IMR-90 (cell line): ENCODE results near the gene RNF141. TPM values are rescaled to one million over a fixed set of nuclear protein-coding genes. Genes with fewer than 3 reads are reported as not detected.

Experiments used
- ATAC-seq: fragments of 200-7000 bp; cut with Tn5 transposase; 2 replicates; pipeline ENCODE4 v1.9.1; 2020; ENCODE audit warnings: low read depth, mild to moderate bottlenecking, moderate library complexity
- BruUV-seq: library from RNA; stranded (reverse); fragments of 400-500 nt; replicated peaks from 2 replicates; lab custom pipeline; 2021; lab: Mats Ljungman, UMichigan
- CTCF ChIA-PET: fragments of 300-600 bp; formaldehyde crosslinking; extraction: SDS; loops from one replicate; lab custom pipeline; 2021; ENCODE audit warnings: antibody characterized with exemption; lab: Yijun Ruan, JAX
- POLR2A ChIA-PET: fragments of 300-600 bp; sonication (Branson Sonifier 250); formaldehyde crosslinking; loops from one replicate; lab custom pipeline; 2022; ENCODE audit warnings: antibody characterized with exemption; ENCODE audit not compliant: unreplicated experiment; lab: Charles Lee
- DNase-seq: peaks from one replicate; pipeline ENCODE4 v3.0.0; 2013
- H2AFZ ChIP-seq: replicated peaks from 2 replicates; pipeline ENCODE3; 2013; ENCODE audit warnings: low read length, mild to moderate bottlenecking; ENCODE audit not compliant: poor library complexity
- H2AK5ac ChIP-seq: 2 replicates; pipeline ENCODE4 v1.6.1; 2013; ENCODE audit warnings: low read depth, low read length, inconsistent platforms
- H2AK9ac ChIP-seq: replicated peaks from 2 replicates; pipeline ENCODE3; 2013; ENCODE audit warnings: mild to moderate bottlenecking, low read depth, low read length, moderate library complexity; ENCODE audit not compliant: poor library complexity
- H2BK120ac ChIP-seq: 2 replicates; pipeline ENCODE4 v1.6.1; 2013; ENCODE audit warnings: low read depth, low read length, inconsistent platforms
- H2BK15ac ChIP-seq: 3 replicates; pipeline ENCODE4 v1.6.1; 2013; ENCODE audit warnings: low read depth, low read length, inconsistent platforms
- H2BK20ac ChIP-seq: 2 replicates; pipeline ENCODE4 v1.6.1; 2013; ENCODE audit warnings: low read depth, mild to moderate bottlenecking, inconsistent platforms, low read length, moderate library complexity
- H2BK5ac ChIP-seq: 2 replicates; pipeline ENCODE4 v1.6.1; 2013; ENCODE audit warnings: mild to moderate bottlenecking, low read depth, low read length, inconsistent platforms; ENCODE audit not compliant: poor library complexity, severe bottlenecking
- H3K14ac ChIP-seq: replicated peaks from 2 replicates; pipeline ENCODE4 v1.6.1; 2013; ENCODE audit warnings: low read depth, low read length, inconsistent platforms
- H3K18ac ChIP-seq: 2 replicates; pipeline ENCODE4 v1.6.1; 2013; ENCODE audit warnings: low read depth, low read length, control low read depth
- H3K23ac ChIP-seq: 2 replicates; pipeline ENCODE4 v1.6.1; 2013; ENCODE audit warnings: low read depth, low read length, inconsistent platforms
- H3K27ac ChIP-seq: 2 replicates; pipeline ENCODE4 v1.5.1; 2013; ENCODE audit warnings: mild to moderate bottlenecking, control low read depth, low read length; ENCODE audit not compliant: insufficient read depth
- H3K27me3 ChIP-seq: 2 replicates; pipeline ENCODE4 v1.6.1; 2013; ENCODE audit warnings: low read length; ENCODE audit not compliant: control insufficient read depth, insufficient read depth
- H3K36me3 ChIP-seq: 2 replicates; pipeline ENCODE4 v1.6.1; 2013; ENCODE audit warnings: low read length, mixed read lengths; ENCODE audit not compliant: control insufficient read depth, insufficient read depth
- H3K4ac ChIP-seq: 2 replicates; pipeline ENCODE4 v1.6.1; 2013; ENCODE audit warnings: low read depth, low read length, inconsistent platforms
- H3K4me1 ChIP-seq: 2 replicates; pipeline ENCODE4 v1.6.1; 2013; ENCODE audit warnings: low read length, mixed read lengths; ENCODE audit not compliant: control insufficient read depth, insufficient read depth
- H3K4me2 ChIP-seq: 2 replicates; pipeline ENCODE4 v1.6.1; 2013; ENCODE audit warnings: low read depth, mild to moderate bottlenecking, control low read depth, low read length, moderate library complexity
- H3K4me3 ChIP-seq: 2 replicates; pipeline ENCODE4 v1.5.1; 2013; ENCODE audit warnings: low read depth, mild to moderate bottlenecking, control low read depth, low read length, moderate library complexity; ENCODE audit not compliant: insufficient read depth
- H3K56ac ChIP-seq: 2 replicates; pipeline ENCODE4 v1.6.1; 2013; ENCODE audit warnings: low read length, inconsistent platforms; ENCODE audit not compliant: insufficient read depth; ENCODE audit errors: extremely low read depth
- H3K79me1 ChIP-seq, 2 experiments: 2 replicates each; pipeline ENCODE4 v1.6.1; 2013; ENCODE audit warnings: low read length in 2 of 2, inconsistent platforms in 1 of 2, low read depth in 1 of 2
- H3K9ac ChIP-seq: 2 replicates; pipeline ENCODE4 v1.6.1; 2013; ENCODE audit warnings: low read depth, low read length, control low read depth
- H3K9me1 ChIP-seq: 2 replicates; pipeline ENCODE4 v1.6.1; 2013; ENCODE audit warnings: low read length, inconsistent platforms; ENCODE audit not compliant: insufficient read depth
- H3K9me3 ChIP-seq: 2 replicates; pipeline ENCODE4 v1.6.1; 2013; ENCODE audit warnings: low read length; ENCODE audit not compliant: control insufficient read depth, insufficient read depth
- H4K20me1 ChIP-seq: 2 replicates; pipeline ENCODE4 v1.6.1; 2013; ENCODE audit warnings: low read length, inconsistent platforms; ENCODE audit not compliant: insufficient read depth
- H4K5ac ChIP-seq: 2 replicates; pipeline ENCODE4 v1.6.1; 2013; ENCODE audit warnings: mild to moderate bottlenecking, low read depth, low read length, control low read depth
- H4K8ac ChIP-seq, 2 experiments: 2 replicates each; pipeline ENCODE4 v1.6.1; 2013; ENCODE audit warnings: low read depth in 2 of 2, low read length in 2 of 2, control low read depth in 1 of 2, inconsistent platforms in 1 of 2
- H4K91ac ChIP-seq: 2 replicates; pipeline ENCODE4 v1.6.1; 2013; ENCODE audit warnings: low read depth, low read length, inconsistent platforms; ENCODE audit not compliant: insufficient read depth
- BHLHE40 ChIP-seq: fragments of 150-350 bp; IDR thresholded peaks from 2 replicates; pipeline ENCODE4 v1.6.1; 2016; ENCODE audit warnings: mild to moderate bottlenecking, low read depth, low read length
- CEBPB ChIP-seq: IDR thresholded peaks from 2 replicates; pipeline ENCODE4 v1.6.1; 2012; ENCODE audit warnings: low read depth, low read length, improper control_type of control experiment
- CHD1 ChIP-seq: IDR thresholded peaks from 2 replicates; pipeline ENCODE4 v1.6.1; 2012; ENCODE audit warnings: low read depth, low read length, improper control_type of control experiment
- CTCF ChIP-seq: conservative IDR thresholded peaks from 2 replicates; pipeline ENCODE4 v1.5.1; 2012; ENCODE audit warnings: mild to moderate bottlenecking, low read depth, low read length, improper control_type of control experiment
- ELK1 ChIP-seq: fragments of 150-350 bp; IDR thresholded peaks from 2 replicates; pipeline ENCODE4 v1.6.1; 2016; ENCODE audit warnings: low read depth, mild to moderate bottlenecking, low read length, moderate library complexity, borderline replicate concordance
- FOS ChIP-seq: fragments of 150-350 bp; IDR thresholded peaks from 2 replicates; pipeline ENCODE4 v1.6.1; 2016; ENCODE audit warnings: low read depth, low read length
- MAFK ChIP-seq: IDR thresholded peaks from 2 replicates; pipeline ENCODE4 v1.6.1; 2012; ENCODE audit warnings: low read depth, low read length, improper control_type of control experiment
- MAZ ChIP-seq: IDR thresholded peaks from 2 replicates; pipeline ENCODE4 v1.6.1; 2012; ENCODE audit warnings: low read depth, mild to moderate bottlenecking, low read length, improper control_type of control experiment, moderate library complexity, borderline replicate concordance
- MXI1 ChIP-seq: IDR thresholded peaks from 2 replicates; pipeline ENCODE4 v1.6.1; 2012; ENCODE audit warnings: low read depth, mild to moderate bottlenecking, low read length, moderate library complexity, borderline replicate concordance
- NFE2L2 ChIP-seq: fragments of 150-350 bp; IDR thresholded peaks from 2 replicates; pipeline ENCODE4 v1.6.1; 2016; ENCODE audit warnings: low read depth, mild to moderate bottlenecking, low read length
- POLR2A ChIP-seq: IDR thresholded peaks from 2 replicates; pipeline ENCODE4 v1.6.1; 2012; ENCODE audit warnings: mild to moderate bottlenecking, low read depth, low read length
- RAD21 ChIP-seq: IDR thresholded peaks from 2 replicates; pipeline ENCODE4 v1.6.1; 2012; ENCODE audit warnings: low read length, improper control_type of control experiment
- RCOR1 ChIP-seq: IDR thresholded peaks from 2 replicates; pipeline ENCODE4 v1.6.1; 2012; ENCODE audit warnings: mild to moderate bottlenecking, low read length, improper control_type of control experiment; ENCODE audit not compliant: insufficient replicate concordance
- RFX5 ChIP-seq: IDR thresholded peaks from 2 replicates; pipeline ENCODE4 v1.8.0; 2012; ENCODE audit warnings: low read depth, mild to moderate bottlenecking, low read length, moderate library complexity
- SMC3 ChIP-seq: fragments of 150-350 bp; IDR thresholded peaks from 2 replicates; pipeline ENCODE4 v1.6.1; 2016; ENCODE audit warnings: low read depth, mild to moderate bottlenecking, antibody characterized with exemption, low read length, moderate library complexity
- USF2 ChIP-seq: fragments of 150-350 bp; IDR thresholded peaks from 2 replicates; pipeline ENCODE4 v1.6.1; 2017; ENCODE audit warnings: mild to moderate bottlenecking, antibody characterized with exemption, low read length, low read depth
- whole genome bisulfite sequencing, 2 experiments: methylation state at CpG; one replicate each; pipeline versions ENCODE4 v1.1.5 to v1.1.7; 2013; ENCODE audit warnings: missing lambda C conversion rate in 2 of 2; ENCODE audit not compliant: insufficient read length in 1 of 2; ENCODE audit errors: extremely low coverage in 2 of 2; 5-methylcytosine and 5-hydroxymethylcytosine counted together
- dilution Hi-C: fragments of 300-500 bp; cut with HindIII; formaldehyde crosslinking; loops from one replicate; pipeline ENCODE4 v1.14.3; 2018; ENCODE audit warnings: low sequenced_read_pairs; ENCODE audit not compliant: unreplicated experiment
- in situ Hi-C: fragments of 300-500 bp; cut with MboI; formaldehyde crosslinking; loops from 3 replicates; pipeline ENCODE4 v1.14.3; 2019; ENCODE audit warnings: low sequenced_read_pairs, inconsistent platforms, mixed read lengths
- intact Hi-C: fragments of 100-400 bp; cut with micrococcal nuclease; formaldehyde crosslinking; loops from 2 replicates; pipeline ENCODE4 v1.10.0; 2022
- polyA plus RNA-seq, 3 experiments: library from polyadenylated mRNA; depleted of rRNA; stranded (reverse); fragments of >200 nt; gene quantifications; 2 replicates each; pipeline ENCODE4 v1.2.3, GENCODE V29; 2012; ENCODE audit warnings: low replicate concordance in 1 of 3
- total RNA-seq: library from RNA; depleted of rRNA; stranded (reverse); fragments of >200 nt; gene quantifications from 2 replicates; pipeline ENCODE4 v1.2.3, GENCODE V29; 2012

Gene RNF141
- total and polyA plus RNA-seq, 2 of the 4 experiments (the other 2 are of a cell fraction), result 13.8 to 18.6 TPM

- POLR2A ChIA-PET, result interaction anchor here (0.6 kb wide), 1 partner anchor 24 kb away, joined by 5 read pairs; no protein-coding TSS in a partner anchor
- peak; percentile 46 for ATAC-seq
These were observed 457 bp downstream of the RNF141 start for GRCh38 chr11:10540546-10540914.

More at GRCh38 chr11:10540546-10540914, 457 bp downstream of the RNF141 start:
- Histone ChIP-seq H2AK5ac (0 out of 2 replicates have a peak overlapping the region, but pooled peaks have one; percentile 1), H3K14ac (peak overlapping the region; percentile 84), H3K4me2 (peak overlapping the region; percentile 99), H3K18ac (peak overlapping the region; percentile 17), H3K4me1 (peaks cover 2% of the 10 kb centered on the region), H3K9ac (peak overlapping the region; percentile 61), H3K9me1 (peaks cover 7% of the 10 kb centered on the region), H2BK15ac (peak overlapping the region; percentile 3; the same call in 1 of the 3 replicates), H4K8ac (peak overlapping the region; percentile 25 to 84; a peak in 2 of 4 replicates), H3K56ac (peak overlapping the region; percentile 67), H3K4ac (peak overlapping the region; percentile 80), H2BK5ac (peak overlapping the region; percentile 51), H2BK120ac (peak overlapping the region; percentile 39), H3K79me1 (peaks cover 22 to 42% of the 10 kb centered on the region in 2 experiments), H4K91ac (peak overlapping the region; percentile 38; the same call in 1 of the 2 replicates), H2AK9ac (peak overlapping the region; percentile 13), H4K5ac (peak overlapping the region; percentile 85), H3K27ac (peak overlapping the region; percentile 77), H3K4me3 (peak overlapping the region; percentile 77), H2AFZ (peak overlapping the region; percentile 100), H2BK20ac (no peak overlapping the region), H3K9me3 (no peaks in the 10 kb centered on the region), H4K20me1 (no peaks in the 10 kb centered on the region; the same call in 1 of the 2 replicates), H3K36me3 (no peaks in the 10 kb centered on the region), H3K27me3 (no peaks in the 10 kb centered on the region), H3K23ac (peak overlapping the region; percentile 95)
- peak; percentile 18 for DNase-seq
- 0% methylated on average over 5 of the region's 25 CpGs; no CpG with 5 or more reads in 1 of the 2 experiments for WGBS, 2 experiments
- in situ Hi-C loops, result no loop called here
- intact Hi-C loops, result loop anchor here (2.0 kb wide), 1 partner anchor 66 kb away; no protein-coding TSS in a partner anchor
- CTCF ChIA-PET, result interaction anchor here (0.5 to 2.2 kb wide), 19 partner anchors 8 to 1478 kb away, joined by 3 to 10 read pairs (median 3); partner anchors contain the start of gene IRAG1
- TF ChIP-seq RCOR1 (no peak), MAZ (no peak), SMC3 (no peak), POLR2A (no peak), RFX5 (no peak), MAFK (no peak), USF2 (no peak), FOS (no peak), NFE2L2 (no peak), CEBPB (no peak), CTCF (no peak), RAD21 (no peak), CHD1 (no peak), BHLHE40 (no peak), MXI1 (no peak), ELK1 (no peak)
- no TSS peak for BruUV-seq
- dilution Hi-C loops, result no loop called here
